Stimulated activated CD8-positive, alpha-beta memory T cell treated with anti-CD3 and anti-CD28 coated beads, Interleukin-4, amount 100 ng/mL, for 24 hours (primary cell): ENCODE results near the gene CAMKMT.

Experiments
- DNase-seq: peaks from one replicate; pipeline ENCODE4 v3.0.0-alpha.2; 2020; ENCODE audit warnings: low read depth

CAMKMT gene

DNA sequence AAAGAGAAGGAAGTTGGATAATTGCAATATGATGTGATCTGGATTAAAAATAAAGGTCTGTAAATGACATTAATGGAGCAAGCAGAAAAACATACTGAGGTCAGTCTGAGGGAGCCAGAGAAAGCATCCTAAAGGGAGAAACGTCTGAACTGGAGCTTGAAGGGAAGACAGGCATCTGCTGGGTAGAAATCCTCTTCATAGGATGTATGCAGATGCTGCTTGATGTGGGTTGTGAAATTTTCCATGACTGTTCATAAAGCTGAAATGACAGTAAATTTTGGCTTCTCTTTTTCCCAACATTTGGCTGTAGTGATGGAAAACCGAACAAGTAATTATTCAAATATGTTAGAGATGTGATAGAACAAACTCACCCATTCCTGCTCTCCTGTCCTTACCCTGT is 287.6 kb downstream of the CAMKMT start:
- no peak for DNase-seq

DNA sequence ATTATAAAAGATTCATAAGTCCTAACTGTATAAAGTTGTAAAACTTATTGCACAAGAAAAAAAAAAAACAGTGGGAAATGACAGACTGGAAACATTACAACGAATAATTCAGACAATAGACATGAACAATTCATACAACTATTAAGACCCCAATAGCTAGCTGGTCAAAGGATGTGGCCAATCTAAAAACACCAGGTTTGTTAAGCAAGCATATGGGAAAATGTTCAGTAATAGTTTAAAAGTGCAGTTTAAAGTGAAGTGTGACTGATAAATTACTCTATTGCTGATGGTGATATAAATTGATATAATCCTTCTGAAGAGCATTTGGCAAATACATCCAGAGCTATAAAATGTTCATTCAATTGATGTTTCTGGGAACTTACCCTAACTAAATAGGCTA is 289.0 kb downstream of the CAMKMT start:
- DNase-seq: no peak

DNA sequence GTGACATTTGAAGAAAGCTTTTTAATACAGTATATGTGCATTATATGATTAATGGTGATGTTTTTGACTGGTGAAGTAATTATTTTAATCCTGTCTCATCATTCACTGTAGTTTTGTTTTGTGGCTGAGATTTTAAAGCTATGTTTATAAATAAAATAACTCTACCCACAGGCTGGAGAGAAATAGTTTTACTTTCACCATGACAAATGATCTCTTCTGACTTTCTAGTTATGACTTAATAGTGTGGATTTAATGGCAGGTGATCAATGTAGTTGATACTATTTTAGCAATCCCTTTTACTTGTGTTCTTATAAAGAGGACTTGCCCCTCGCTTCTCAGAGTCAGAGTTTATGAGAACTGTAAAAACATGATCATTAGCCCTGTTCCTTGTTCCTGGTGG is 290.2 kb downstream of the CAMKMT start:
- no peak for DNase-seq

DNA sequence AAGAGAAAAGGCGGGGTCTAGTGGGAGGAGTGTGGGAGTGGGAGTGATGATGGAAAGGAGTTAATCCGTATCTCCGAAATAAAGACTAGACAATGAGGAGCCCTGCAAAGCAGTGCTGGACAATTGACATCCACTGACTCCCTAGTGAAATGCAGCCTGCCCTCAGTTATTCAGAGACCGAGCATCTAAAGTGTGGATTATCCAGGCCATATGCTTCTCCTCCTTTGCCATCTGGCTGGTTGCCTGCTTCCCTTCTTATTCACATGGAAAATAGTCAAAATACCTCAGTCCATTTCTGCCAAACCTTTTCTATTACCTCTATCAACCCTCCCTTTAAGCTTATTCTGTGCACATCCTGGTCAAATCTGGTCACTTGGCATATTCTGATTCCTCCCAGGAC is 291.0 kb downstream of the CAMKMT start:
- DNase-seq: no peak

DNA sequence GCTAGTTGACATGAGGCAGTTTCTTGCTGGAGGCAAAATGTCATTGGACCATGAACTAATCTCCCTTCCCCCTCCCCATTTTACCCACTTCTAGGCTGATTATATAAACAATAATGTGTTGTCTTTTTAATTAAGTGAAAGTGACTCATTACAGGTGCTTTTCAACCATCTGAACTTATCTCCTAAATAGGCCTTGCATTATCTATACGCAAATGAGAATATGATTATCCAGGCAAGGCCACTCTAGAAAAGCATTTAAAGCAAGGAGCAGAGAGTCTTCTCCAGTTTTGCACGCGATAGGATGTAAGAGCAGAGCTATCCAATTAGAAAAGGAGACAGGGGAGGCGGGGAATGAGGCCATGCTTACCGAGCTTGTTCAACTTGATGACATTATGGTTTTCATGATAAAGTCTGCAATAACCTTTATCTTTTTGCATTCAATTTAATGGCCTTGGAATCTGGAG is 293.7 kb downstream of the CAMKMT start:
- no peak for DNase-seq

DNA sequence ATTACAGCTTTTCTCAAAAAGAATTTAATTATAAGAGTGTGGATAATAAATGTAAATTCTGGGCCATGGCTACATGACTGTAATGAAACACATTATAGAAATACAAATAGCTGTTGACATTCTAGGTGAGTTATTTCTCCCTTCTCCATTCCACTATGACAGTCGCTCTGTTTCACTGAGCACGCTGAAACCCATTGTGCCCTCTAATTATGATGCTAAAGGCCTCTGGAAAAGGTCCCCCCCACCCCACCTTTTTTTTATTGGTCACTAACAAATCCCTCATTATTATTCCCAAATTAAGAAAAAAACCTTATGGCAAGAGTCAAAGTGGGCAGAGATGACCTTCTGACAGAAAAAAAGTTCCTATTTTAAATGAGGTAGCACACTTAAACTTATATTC is 294.7 kb downstream of the CAMKMT start:
- no peak for DNase-seq

DNA sequence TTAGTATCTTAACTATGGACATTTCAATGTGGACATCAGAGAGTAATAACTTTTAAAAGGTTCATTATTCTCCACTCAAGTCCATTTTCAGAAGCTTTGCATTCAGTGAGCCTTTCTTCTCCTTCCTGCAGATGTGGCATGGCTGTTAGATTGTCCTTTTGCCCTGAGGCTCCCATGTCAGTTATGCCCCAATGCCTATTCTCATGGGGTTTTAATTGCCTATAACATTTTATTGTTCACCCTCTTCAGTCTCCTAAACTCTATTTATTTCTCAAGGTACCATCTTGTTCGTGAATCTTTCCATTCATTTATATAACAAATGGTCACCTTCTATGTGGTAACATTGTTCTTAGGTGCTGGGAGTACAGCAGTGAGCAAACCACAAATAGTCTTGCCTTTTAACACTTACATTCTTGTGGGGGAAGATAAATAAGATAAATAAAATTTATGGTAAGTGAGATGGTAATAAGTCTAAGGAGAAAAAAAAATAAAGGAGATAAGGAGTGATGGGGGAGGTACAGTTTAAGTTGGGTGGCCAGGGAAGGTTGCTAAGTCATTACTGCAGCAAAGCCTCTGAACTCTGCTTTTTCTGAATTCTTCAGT is 301.8 kb downstream of the CAMKMT start:
- no peak for DNase-seq

DNA sequence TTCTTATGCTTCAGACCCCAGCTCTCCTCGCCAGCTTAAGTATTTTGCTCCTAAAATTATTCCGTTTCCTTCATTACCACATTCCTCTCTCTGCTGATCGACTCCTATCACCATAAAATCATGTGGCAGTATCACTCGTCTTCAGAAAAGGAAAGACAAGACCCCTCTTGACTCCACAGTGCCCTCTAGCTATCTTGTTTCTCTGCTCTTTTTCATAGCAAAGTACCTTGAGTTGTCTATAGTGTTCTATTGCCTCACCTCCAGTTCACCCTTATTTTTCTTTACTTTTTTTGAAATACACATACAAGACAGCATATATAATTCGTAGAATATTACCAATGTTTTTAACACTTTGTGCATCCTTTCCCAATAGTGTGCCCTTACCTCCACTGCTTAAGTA is 306.6 kb downstream of the CAMKMT start:
- no peak for DNase-seq

DNA sequence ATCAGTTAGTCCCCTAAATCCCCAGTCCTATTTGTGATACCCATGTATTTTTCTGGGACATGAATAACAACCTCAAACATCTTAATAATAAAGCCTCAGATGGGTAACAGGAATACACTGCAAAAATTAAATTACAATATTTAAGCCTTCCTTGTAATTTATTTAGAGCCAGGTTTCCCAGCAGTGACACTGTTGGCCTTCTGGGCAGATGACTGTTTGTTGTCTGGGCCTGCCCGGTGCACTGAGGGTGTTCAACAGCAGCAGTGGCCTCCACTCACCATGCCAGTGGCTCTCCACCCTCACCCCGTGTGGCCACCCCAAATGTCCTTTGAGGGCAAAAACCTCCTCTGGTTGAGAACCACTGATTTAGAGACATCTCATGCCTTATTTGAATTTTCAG is 309.5 kb downstream of the CAMKMT start:
- DNase-seq: no peak

DNA sequence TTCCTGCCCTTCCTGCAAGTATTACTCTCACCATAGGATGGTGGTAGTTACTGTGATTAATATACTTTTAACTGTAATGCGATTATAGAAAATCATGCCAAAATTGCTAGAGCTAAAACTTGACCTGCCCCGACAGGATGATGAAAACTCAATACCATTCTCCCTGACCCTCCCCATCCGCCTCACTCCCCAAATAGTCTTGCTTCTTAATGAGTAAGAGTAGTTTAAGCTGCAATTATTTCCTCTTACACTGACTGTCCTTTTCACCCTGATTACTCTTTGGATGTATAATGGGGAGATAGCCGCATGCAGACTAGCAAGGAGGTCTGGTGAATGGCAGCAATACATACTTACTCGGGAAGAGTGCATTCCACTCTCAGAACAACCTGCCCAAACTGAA is 310.2 kb downstream of the CAMKMT start:
- DNase-seq: no peak

DNA sequence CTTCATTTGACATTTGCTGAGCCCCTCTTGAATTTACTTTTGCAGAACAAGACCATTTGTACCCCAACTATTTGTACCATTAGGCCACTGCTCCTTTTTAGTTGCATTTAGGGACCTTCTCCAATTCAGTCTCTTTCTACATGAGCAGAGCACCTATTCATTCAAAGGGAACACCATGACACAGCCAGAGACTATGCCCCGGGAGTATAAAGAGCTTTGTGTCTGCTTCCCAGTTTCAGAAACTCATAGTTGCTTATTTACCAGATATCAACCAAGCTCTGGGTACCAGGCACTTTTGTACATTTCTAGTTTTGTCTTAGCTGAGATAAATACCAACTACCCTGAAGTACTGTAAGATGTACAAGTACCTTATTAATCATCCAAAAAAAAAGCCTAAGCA is 310.7 kb downstream of the CAMKMT start:
- no peak for DNase-seq

DNA sequence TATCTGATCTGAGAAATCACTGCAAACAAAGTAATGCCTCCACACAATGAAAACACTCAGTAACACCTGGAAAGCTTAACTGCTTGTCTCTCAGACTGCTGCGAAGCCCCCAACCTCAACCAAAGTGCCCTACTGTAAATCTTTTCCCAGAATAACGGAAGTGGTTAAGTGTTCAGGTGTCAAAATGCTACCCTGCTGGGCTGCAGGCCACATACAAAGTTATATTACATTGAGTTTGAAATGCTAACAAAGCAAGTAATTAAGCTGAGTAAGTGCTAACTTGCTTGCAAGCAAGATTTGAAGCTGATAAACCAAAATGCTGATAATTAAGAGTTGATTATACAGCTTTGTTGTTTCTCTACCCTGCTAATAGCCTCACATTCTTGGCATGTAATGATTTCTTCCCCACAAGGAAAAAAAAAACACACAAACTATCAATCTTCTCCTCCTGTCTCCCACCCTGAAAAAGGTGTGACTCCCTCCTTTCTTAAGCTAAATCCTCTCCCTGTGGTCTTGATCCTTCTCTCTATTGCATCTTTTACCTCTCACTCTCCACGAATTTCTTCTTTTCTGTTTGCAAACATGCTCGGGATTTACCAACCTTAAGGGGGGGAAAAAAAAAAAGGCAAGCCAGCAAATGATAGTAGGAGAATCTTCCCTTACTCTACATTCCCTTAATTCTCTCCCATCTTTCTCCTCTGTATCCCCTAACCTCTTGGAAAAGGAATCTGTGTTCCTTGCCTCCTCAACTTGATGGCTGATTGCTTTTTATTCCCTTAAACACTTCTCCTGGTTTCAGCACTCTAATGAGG is 312.9 kb downstream of the CAMKMT start:
- no peak for DNase-seq

DNA sequence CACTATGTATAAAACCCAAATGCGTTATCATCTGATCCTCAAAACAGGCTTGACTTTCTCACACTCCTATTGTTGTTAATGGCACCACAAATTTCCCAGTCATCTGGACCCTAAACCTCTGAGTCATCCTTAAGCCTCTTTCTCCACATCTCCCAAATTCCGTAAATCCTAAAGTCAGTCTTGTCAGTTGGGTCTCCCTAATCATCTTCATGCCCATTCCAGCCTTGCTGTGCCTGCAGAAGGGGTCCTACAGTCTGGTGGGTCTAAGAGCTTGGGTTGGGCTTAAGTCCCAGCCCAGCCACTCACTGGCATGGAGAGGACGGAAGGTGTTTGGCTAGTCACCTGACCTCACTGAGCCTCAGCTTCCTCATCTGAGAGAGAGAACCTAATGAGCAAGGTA is 314.6 kb downstream of the CAMKMT start:
- DNase-seq: no peak

DNA sequence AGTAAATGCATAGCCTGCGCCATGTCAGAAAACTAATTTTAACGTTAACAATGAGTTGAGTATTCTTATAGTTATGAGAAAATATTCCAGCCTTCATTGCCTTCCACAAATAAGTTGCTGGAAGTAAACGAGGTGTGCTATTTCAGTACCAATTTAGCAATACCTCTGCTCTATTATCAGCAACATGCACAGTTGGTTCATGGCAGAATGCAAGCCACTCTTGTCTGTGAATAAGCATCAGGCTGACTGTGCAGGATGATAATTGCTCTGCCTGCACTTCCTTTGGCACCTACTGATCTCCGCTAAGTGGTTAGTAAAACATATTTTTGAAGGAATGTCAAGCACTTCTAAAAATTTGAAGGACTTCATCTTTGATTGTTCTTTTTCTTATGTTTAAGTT is 317.8 kb downstream of the CAMKMT start:
- no peak for DNase-seq

DNA sequence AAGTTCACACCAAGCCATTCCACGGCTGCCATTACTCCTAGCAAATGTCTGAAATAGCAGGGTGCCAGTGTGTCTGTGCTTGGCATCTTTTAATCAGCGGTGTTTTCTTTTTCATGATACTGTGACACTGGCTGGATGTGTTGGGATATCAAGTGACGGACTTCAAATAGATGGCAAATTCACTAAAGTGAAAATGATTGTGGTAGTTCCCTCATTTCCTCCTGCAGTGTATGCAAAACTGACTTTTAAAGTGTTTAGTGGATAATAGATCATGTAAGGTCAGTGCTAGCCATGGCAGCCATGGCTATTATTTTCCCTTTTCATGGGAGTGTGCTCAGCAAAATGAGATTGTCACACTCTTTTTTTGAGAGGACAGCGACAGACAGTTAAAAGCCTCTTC is 318.2 kb downstream of the CAMKMT start:
- DNase-seq: no peak

DNA sequence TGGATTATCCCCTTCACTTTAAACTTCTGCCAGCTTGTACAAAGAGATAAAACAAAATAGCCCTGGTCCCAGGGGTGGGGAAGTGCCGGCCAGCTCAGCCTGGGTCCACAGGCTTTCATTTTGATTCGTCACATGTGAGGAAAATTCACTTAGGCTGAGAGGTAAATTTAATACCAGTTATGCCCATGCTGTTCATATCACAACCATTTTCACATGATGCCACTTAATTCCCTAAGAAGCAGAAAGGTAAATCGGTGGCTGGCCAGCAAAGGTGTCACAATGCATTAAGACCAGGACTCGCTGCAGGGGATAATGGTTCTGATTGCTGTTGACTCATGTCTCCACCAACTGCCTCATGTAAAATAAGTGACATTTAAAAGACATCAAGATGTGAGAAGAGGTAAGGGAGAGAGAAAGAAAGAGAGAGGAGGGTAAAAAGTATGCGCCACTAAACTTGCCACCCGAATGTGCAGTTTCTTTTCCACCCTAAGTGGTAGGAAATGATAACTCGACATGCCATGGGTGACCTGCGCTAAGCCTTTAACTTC is 318.8 kb downstream of the CAMKMT start:
- no peak for DNase-seq

DNA sequence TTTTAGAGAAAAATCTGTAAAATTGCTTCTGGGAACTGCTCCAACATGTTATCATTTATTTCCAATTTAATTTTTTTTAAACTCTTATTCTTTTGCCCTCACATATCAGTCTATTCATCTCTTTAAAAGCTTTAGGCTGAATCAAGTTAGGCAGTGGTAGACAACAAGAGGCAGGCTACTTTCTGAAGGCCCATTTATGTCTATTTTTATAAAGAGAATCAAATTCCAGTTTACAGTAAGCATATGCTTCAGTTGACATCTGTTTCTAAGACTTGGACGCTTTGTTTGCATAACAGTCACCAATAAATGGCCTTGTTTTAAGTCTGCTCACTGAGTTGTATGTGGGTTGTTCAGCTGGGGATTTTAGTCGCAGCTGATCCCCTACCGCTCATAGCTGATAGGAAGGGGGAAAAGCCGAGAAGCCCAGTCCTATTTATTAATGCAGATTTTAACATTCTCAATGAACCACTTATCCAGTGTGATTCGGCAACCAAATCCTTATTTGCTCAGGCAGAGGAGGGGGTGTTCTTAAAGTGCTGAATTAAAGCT is 319.3 kb downstream of the CAMKMT start:
- no peak for DNase-seq

DNA sequence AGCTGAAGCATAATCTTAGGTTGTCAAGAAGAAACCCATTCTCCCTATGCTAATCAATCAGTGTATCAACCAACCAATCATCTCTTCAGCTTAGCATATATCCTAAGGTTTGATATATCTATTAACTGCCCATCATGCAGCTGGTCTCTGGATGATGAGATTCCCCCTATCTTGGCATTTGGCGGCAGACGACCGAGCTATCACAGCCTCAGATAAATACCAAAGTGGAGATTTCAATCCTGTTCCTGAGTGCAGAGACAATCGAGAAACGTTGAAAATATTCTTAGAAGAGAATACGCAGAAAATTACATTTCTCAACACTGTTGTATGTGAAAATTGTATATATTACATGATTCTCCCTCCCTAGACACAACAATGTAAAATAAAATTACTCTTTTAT is 320.7 kb downstream of the CAMKMT start:
- no peak for DNase-seq

DNA sequence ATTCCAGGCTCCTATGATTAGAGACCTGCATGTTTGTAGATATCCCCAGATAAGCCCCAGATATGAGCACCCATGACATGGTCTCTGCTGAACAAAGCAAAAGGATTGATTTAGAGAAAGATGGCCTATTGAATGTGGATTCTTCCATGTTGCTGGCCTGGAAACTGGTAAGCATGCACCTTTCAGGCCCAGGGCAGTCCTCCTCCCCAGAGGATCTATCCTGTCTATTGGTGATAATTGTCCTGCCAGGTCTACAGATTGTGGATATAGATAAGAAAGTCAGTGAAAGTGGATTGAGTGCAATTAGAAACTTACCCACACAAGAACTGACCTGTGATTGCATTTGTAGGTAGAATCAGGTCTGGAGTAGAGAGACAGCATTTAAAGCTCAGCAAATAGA is 322.8 kb downstream of the CAMKMT start:
- DNase-seq: no peak

DNA sequence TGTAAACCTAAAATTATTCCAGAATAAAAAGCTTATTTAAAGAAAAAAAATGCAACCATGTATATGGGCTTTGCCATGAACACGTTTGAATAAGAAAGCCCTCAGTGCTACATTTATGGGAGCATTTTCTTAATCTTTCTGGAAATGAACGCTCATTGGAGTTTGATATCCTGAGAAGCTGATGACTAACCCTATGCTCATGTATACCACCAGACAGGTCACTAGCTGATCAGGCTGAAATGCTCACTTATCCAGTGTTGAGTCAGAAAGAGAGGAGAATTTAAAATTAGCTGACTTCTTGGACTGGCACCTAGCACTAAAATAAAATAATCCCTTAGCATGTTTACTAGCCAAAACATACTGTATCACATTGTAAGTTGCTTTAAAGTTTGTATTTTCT is 324.8 kb downstream of the CAMKMT start:
- DNase-seq: no peak

DNA sequence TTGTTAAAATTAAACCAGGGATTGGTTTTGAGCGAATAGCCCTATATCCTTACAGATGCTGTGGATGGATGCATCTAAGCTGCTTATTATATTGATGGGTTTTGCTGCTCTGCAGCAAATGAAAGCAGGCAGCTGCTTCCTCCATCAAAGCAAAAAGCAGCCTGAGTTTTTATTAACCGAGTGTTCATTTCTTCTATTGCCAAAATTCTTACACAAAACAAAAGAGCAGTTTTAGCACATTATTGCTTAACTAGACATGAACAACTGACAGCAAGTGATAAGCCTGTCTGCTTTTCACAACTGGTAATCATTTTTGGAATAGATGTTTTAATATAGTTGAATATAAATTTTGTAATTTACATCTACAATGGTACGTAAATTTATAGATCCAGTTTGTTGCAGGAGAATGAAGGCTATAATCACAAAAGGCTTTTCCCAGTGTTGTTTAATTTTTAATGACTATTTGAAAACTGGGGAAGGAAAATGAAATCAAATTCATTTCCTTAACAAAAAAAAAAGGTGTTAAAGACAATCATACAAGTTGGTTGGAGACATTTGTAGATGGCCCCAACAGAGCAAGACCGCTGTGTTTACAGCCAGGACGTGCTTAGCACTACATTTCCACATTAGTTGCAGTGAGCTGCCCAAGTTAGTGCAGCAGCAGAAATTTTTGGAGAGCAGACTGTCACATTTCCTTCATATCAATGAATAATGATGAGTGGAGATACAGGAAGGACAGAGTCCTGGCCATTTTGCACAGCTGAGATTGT is 326.1 kb downstream of the CAMKMT start:
- DNase-seq: no peak

DNA sequence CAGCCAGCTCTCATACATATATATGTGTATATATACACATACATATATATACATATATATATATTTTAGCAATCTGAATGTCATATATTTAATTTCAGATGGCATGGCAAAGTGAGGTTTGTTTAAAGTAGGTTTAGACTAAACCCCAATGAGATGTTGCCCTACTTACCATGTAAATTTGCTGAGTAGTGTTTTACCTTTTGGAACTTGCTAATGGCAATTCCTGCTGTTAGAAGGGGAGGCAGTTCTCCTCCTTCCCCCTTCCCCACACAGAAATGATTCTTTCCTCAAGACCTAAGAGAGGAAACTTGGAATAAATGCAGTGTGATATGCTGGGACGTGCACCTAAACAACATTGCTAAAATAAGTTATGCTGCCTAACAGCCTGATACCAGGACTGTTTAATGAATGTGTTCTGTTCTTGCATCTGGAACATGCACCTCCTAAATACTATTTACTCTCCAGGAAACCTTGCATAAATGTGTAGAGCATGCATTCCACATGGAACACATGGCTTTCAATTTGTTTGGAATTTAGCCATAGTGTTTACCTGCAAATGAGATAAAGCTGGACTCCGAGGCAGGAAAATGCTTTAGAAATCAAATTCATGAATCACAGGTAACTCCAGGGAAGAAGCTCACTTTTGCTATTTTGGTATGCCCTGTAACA is 326.8 kb downstream of the CAMKMT start:
- DNase-seq: no peak
